Measurements from ENCODE around the gene DENND6A. TPM values are rescaled to one million over a fixed set of nuclear protein-coding genes. Genes with fewer than 3 reads are reported as not detected.

The DENND6A gene
- total RNA-seq, 4 donors from 2014 or later = 9.4 to 29.7 (median 18.9) TPM

DNA sequence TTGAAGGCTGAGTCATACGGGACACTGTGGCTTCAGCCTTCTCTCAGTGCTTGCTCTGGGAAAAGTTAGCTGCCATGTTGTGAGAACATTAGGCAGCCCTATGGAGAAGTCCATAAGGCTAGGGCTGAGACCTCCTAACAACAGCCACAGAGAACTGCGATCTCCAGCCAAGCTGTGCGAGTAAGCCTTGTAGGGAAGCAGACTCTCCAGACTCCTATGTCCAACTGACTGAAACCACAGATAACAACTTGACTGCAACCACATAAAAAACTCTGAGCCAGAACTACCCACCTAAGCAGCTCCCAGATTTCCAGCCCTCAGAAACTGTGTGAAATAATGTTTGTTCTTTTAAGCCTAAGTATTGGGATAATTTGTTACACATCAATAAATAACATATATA, 40.7 kb downstream of the DENND6A start:
- no peak for TF ChIP-seq CTCF (IDR thresholded peaks at IDR 0.05)
- no peak for TF ChIP-seq POLR2A (IDR thresholded peaks at IDR 0.05)
- no peak for TF ChIP-seq POLR2AphosphoS5 (IDR thresholded peaks at IDR 0.05)
- TF ChIP-seq EP300 (IDR thresholded peaks at IDR 0.05; ENCODE audit: low read depth) = no peak
- H3K4me1 ChIP-seq = peaks cover 0 to 4% (median 0%) of the 10 kb centered on the region in 4 donors
- no peaks in the 10 kb centered on the region for H3K27me3 ChIP-seq
- 67 to 94% methylated on average over 1 to 3 of the region's 3 CpGs for WGBS, 2 donors (ENCODE audit: low coverage in 1 of 2)
- DNase-seq = no peak
- H3K36me3 ChIP-seq = peaks cover 0 to 23% (median 3%) of the 10 kb centered on the region in 4 donors
- in situ Hi-C loops (cut with MboI; ENCODE audit: low pct_ligation_motif_present in 1 of 4, low pct_unique_long_range_greater_than_20kb in 1 of 4, low sequenced_read_pairs in 3 of 4) = loop anchor here in 1 of 4 donors (25.0 kb wide), 1 partner anchor 185 kb away; no protein-coding TSS in a partner anchor
- H3K9me3 ChIP-seq = peaks cover 0 to 4% of the 10 kb centered on the region in 2 donors
- no peak overlapping the region for H3K4me3 ChIP-seq
- H3K27ac ChIP-seq = no peak overlapping the region
- intact Hi-C loops (cut with DNase I; ENCODE audit: low total_unique reads) = no loop called here

- in situ Hi-C loops (cut with MboI; ENCODE audit: low pct_ligation_motif_present in 1 of 4, low pct_unique_long_range_greater_than_20kb in 1 of 4, low sequenced_read_pairs in 3 of 4) = no loop called here
- WGBS, 2 donors (ENCODE audit: low coverage in 1 of 2) = 85% methylated on average over 2 of the region's 2 CpGs; no CpG with 5 or more reads in 1 of the 2 donors
- TF ChIP-seq EP300 (IDR thresholded peaks at IDR 0.05; ENCODE audit: low read depth) (no peak), POLR2A (IDR thresholded peaks at IDR 0.05) (no peak), POLR2AphosphoS5 (IDR thresholded peaks at IDR 0.05) (no peak), CTCF (IDR thresholded peaks at IDR 0.05) (no peak)
- no peaks in the 10 kb centered on the region for H3K27me3 ChIP-seq
- peaks cover 0 to 36% (median 9%) of the 10 kb centered on the region in 4 donors for H3K36me3 ChIP-seq
- intact Hi-C loops (cut with DNase I; ENCODE audit: low total_unique reads) = no loop called here
- H3K9me3 ChIP-seq = peaks cover 0 to 4% of the 10 kb centered on the region in 2 donors
- no peak overlapping the region for H3K27ac ChIP-seq
- peaks cover 0 to 7% (median 0%) of the 10 kb centered on the region in 4 donors for H3K4me1 ChIP-seq
- H3K4me3 ChIP-seq = no peak overlapping the region
- no peak for DNase-seq
Observed at GRCh38 chr3:57647292-57647940, 45.5 kb downstream of the DENND6A start.

GRCh38 chr3:57646723-57647122, 46.2 kb downstream of the DENND6A start:
- peaks cover 0 to 4% of the 10 kb centered on the region in 2 donors for H3K9me3 ChIP-seq
- peaks cover 0 to 36% (median 10%) of the 10 kb centered on the region in 4 donors for H3K36me3 ChIP-seq
- H3K4me3 ChIP-seq = no peak overlapping the region
- peaks cover 0 to 7% (median 0%) of the 10 kb centered on the region in 4 donors for H3K4me1 ChIP-seq
- WGBS, 2 donors (ENCODE audit: low coverage in 1 of 2) = 83 to 89% methylated on average over 2 of the region's 2 CpGs
- H3K27me3 ChIP-seq = no peaks in the 10 kb centered on the region
- intact Hi-C loops (cut with DNase I; ENCODE audit: low total_unique reads) = no loop called here
- DNase-seq = no peak
- in situ Hi-C loops (cut with MboI; ENCODE audit: low pct_ligation_motif_present in 1 of 4, low pct_unique_long_range_greater_than_20kb in 1 of 4, low sequenced_read_pairs in 3 of 4) = no loop called here
- no peak overlapping the region for H3K27ac ChIP-seq
- no peak for TF ChIP-seq EP300 (IDR thresholded peaks at IDR 0.05; ENCODE audit: low read depth)
- TF ChIP-seq CTCF (IDR thresholded peaks at IDR 0.05) = no peak
- TF ChIP-seq POLR2AphosphoS5 (IDR thresholded peaks at IDR 0.05) = no peak
- TF ChIP-seq POLR2A (IDR thresholded peaks at IDR 0.05) = no peak

GRCh38 chr3:57644740-57645139, 48.1 kb downstream of the DENND6A start:
- 94 to 96% methylated on average over 4 of the region's 4 CpGs for WGBS, 2 donors (ENCODE audit: low coverage in 1 of 2)

More at GRCh38 chr3:57644740-57645139, 48.1 kb downstream of the DENND6A start:
- intact Hi-C loops (cut with DNase I; ENCODE audit: low total_unique reads) (no loop called here), in situ Hi-C loops (cut with MboI; ENCODE audit: low pct_ligation_motif_present in 1 of 4, low pct_unique_long_range_greater_than_20kb in 1 of 4, low sequenced_read_pairs in 3 of 4) (no loop called here)
- Histone ChIP-seq H3K4me3 (no peak overlapping the region), H3K36me3 (peaks cover 0 to 47% (median 16%) of the 10 kb centered on the region in 4 donors), H3K27me3 (no peaks in the 10 kb centered on the region), H3K9me3 (peaks cover 0 to 4% of the 10 kb centered on the region in 2 donors), H3K4me1 (peaks cover 0 to 7% (median 0%) of the 10 kb centered on the region in 4 donors), H3K27ac (no peak overlapping the region)
- DNase-seq = no peak
- TF ChIP-seq EP300 (IDR thresholded peaks at IDR 0.05; ENCODE audit: low read depth) = no peak
- no peak for TF ChIP-seq CTCF (IDR thresholded peaks at IDR 0.05)
- TF ChIP-seq POLR2AphosphoS5 (IDR thresholded peaks at IDR 0.05) = no peak
- no peak for TF ChIP-seq POLR2A (IDR thresholded peaks at IDR 0.05)
